Dermis blood vessel endothelial cell (primary cell): Measurements from ENCODE around the gene DHDDS. TPM values are rescaled to one million over a fixed set of nuclear protein-coding genes. Genes with fewer than 3 reads are reported as not detected.
"Not testable (repeated sequence)": the region's sequence is repeated elsewhere in the genome, so short reads cannot be mapped to it uniquely, and the experiment has no call there.

ENCODE experiments used
- DNase-seq: peaks from one replicate; pipeline ENCODE4 v3.0.0; 2010
- total RNA-seq: library from RNA; depleted of rRNA; stranded (reverse); fragments of >200 nt; gene quantifications from 2 replicates; pipeline ENCODE4 v1.2.3, GENCODE V29; 2014

DHDDS gene
- 44.9 and 64.5 TPM in 2 replicates for total RNA-seq

- peak; percentile 99 for DNase-seq
Observed at GRCh38 chr1:26431979-26432695, at the start of gene DHDDS. TSS of gene DHDDS (plus strand) at chr1:26432321. CDS start at chr1:26432946, 625 bp downstream.

- no peak for DNase-seq
Observed at GRCh38 chr1:26384076-26384475, 48.0 kb upstream of the DHDDS start.

DNA sequence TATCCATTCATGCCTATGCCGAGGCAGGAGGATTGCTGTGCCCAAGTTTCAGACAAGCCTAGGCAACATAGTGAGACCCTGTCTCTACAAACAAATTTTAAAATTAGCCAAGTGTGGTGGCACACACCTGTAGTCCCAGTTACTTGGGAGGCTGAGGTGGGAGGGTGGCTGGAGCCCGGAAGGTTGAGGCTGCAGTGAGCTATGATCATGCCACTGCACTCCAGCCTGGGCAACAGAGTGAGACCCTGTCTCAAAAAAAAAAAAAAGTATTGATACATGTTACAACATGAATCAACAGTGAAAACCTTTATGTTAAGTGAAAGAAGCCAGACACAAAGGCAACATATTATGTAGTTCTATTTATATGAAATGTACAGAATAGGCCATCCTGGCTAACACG, 47.1 kb upstream of the DHDDS start:
- not testable (repeated sequence) for DNase-seq

DNA sequence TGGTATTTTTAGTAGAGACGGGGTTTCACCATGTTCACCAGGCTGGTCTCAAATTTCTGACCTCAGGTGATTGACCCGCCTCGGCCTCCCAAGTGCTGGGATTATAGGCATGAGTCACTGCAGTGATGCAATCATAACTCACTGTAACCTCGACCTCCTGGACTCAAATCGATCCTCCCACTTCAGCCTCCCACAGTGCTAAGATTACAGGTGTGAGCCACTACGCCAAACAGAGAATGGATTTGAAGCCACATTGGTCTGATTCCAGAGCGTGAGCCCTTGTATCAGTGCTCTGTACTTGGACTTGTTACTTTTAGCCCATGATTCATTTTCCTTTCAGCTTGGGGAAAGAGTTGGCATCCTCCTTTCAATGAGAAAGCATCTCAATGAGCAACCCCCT, 44.7 kb upstream of the DHDDS start:
- DNase-seq: no peak

DNA sequence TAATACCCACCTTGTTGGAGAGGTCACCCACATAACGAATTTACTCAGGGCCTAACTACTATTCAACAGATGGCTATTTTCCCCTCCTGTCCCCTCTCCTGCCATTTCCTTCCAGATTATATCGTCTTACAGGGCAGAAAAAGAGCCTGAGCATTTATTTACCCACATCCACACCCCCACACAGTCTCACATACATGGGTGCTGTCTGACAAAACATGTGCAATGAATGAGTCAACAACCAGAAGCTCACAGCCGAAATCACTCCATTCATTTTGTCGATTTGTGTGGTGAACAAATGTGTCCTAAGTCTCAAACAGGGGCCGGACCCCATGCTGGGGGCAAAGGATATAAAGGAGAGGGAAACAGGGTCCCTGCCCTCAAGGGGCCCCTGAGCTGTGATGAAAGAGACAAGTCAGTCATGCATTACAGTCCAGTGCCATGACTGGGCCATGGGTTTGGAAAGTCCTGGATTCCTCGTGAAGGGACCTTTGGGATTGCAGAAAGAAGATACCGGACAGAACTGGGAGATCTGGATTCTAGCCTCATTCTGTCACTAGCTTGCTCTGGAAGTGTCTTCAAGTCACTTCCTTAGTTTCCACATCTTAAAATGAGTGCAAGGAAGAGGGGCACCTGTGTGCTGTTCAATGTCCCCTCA, 43.2 kb upstream of the DHDDS start:
- no peak for DNase-seq

DNA sequence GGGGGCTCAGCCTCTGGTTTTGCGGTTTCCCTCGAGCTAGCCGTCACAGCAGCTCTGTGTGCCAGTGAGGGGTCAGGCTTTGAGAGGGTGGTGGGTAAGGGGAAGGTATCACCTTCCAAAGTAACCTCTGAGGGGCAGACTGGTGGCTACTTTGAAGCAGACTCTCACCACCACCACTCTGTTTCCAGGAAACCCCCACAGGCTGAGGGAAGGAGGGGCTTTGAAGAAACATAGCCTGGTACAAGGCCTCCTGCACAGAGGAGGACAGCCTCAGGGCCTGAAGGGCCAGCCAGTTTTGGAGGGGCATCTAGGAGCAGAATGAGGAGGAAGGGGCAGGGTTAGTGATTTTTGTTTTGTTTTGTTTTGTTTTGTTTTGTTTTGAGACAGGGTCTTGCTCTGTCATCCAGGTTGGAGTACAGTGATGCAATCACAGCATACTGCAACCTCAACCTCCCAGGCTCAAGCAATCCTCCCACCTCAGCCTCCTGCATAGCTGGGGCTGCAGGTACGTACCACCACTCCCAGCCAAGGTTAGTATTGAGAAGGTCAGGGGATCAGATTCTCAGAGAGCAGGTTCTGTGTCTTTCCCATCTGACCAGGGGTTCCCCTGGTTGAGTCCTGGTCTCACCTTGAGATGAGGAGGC, 42.4 kb upstream of the DHDDS start:
- DNase-seq: no peak

GRCh38 chr1:26391450-26391849, 40.7 kb upstream of the DHDDS start:
- DNase-seq: peak; percentile 63

GRCh38 chr1:26395754-26396153, 36.4 kb upstream of the DHDDS start:
- no peak for DNase-seq

GRCh38 chr1:26399034-26399433, 33.1 kb upstream of the DHDDS start:
- no peak for DNase-seq

DNA sequence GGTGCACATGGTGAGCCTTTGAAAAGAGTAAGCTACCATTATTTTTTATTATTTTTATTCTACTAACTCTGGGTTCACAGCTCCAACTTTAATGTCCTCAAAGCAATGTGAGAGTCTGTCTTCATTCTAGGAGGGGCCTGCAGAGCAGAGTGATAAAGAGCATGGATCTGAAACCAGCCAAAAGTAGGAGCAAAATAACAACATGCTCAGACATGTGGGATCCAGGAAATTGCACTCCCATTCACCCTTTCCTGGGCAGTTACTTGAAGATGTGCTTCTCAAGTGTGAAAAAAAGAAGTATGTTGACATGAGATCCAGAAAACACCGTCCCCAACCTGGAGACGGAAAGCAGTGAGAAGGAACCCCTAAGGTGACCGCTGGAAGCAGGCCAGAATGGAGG, 30.2 kb upstream of the DHDDS start:
- no peak for DNase-seq

GRCh38 chr1:26403656-26404055, 28.5 kb upstream of the DHDDS start:
- no peak for DNase-seq

GRCh38 chr1:26404641-26405040, 27.5 kb upstream of the DHDDS start:
- no peak for DNase-seq

DNA sequence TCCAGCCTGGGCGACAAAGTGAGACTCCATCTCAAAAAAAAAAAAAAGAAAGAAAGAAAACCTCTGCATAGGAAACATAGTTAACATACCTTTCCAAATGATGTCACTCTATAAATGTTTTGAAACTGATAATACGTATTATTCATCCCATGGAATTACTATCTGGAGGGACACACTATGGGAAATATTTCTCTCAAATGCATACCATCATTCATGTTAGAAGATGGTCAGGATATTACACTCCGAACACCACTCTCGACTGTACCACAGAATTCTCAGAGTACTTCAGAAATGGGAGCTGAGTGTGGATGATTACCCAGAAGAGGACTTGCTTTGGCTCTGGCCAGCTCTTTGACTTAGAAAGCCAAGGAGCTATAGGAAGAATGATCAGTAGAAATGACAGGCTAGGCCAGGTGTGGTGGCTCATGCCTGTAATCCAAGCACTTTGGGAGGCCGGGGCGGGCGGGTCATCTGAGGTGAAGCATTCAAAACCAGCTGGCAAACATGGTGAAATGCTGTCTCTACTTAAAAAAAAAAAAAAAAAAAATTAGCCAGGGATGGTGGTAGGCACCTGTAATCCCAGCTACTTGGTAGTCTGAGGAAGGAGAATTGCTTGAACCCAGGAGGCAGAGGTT, 26.7 kb upstream of the DHDDS start:
- DNase-seq: no peak

DNA sequence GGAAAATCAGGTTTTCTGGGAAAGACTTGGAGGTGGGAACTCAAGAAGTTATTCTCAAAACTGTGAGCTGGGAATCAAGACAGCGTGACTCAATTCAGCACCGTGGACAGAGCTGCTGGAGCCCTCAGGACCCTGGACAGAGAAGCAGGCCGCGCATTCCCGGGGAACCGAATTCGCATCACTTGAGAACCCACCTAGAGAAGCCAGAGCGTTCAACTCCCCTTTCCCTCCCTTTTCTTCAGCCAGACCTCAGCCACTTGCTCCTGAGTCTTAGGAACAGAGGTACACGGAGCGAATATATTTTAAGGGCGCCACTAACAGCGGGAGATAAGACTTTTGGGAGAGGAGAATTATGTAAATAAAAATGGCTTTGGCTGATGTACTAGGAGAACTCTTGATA, 23.5 kb upstream of the DHDDS start:
- DNase-seq: peak; percentile 85

DNA sequence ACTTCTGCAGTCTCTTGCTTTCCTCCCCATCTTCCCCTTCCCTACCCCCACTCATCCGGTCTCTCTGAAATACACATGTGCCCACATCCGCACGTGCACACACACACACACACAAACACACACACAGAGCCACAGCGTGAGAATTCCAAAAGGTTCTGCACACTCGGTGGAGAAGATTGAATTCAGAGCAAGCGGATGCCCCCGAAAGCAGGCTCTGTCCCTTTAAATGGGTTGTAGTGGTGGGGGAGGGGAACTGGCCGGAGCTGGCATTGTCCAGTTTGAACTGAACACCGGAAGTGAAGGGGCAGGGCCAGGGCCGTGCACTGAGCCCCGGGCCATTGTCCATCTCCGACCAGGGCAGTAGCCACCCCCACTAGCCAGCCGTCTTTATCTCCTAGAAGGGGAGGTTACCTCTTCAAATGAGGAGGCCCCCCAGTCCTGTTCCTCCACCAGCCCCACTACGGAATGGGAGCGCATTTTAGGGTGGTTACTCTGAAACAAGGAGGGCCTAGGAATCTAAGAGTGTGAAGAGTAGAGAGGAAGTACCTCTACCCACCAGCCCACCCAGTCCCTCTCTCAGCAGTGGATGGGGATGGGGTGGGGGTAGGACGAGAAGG, 22.8 kb upstream of the DHDDS start:
- no peak for DNase-seq

DNA sequence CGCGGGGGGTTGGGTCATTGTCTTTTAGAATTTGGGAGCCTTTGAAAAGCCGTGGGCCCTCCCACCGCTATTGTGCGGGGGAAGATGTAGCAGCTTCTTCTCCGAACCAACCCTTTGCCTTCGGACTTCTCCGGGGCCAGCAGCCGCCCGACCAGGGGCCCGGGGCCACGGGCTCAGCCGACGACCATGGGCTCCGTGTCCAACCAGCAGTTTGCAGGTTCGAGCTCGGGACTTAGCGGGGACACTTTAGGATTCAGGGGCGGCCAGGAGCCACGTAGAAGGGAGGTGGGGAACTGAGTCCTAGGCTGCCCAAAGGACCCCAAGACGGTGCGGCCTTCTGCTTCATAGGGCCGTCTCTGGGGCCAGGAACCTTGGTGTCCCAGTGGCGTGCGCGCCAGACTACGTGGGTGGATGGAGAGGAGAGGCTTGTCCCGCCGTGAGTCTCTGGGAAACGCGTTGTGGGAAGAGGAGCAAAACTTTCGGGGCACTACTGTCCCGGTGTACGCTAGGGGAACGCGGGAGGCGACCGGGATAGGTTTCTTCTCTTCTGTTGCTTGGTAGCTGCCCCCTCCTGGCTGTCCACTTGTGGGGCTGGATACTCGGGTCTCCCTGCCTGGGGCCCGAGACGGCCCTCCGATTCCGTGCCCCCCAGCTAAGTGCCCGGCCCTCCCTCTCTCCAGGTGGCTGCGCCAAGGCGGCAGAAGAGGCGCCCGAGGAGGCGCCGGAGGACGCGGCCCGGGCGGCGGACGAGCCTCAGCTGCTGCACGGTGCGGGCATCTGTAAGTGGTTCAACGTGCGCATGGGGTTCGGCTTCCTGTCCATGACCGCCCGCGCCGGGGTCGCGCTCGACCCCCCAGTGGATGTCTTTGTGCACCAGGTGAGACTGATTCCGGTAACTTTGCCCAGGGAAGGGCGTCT, 21.2 kb upstream of the DHDDS start, which contains the start of gene LIN28A:
TSS of gene LIN28A (plus strand) at position 112 of the 918 bp plus-strand sequence. CDS start at position 187, 75 bp downstream.
- DNase-seq: no peak

GRCh38 chr1:26411624-26412074, 20.5 kb upstream of the DHDDS start:
- no peak for DNase-seq

GRCh38 chr1:26412180-26412840, 19.8 kb upstream of the DHDDS start:
- no peak for DNase-seq

DNA sequence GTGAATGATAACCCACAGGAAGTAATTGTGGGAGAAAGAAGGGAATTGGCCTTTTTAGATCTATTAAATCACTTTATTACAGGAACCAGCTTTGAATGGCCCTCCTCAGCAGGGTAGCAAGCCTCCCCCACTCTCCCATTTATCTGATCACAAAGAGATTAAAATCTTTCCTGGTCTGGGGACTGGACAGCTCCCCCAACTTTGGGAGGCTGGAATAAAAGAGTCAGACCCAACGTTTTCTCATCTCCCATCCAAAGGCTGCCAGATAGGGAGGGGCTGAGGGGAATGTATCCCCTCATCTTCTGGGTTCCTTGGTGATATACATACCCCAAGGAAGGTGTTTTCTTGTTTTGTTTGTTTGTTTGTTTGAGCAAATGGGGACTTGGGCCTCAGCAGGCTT, 19.1 kb upstream of the DHDDS start:
- DNase-seq: no peak

DNA sequence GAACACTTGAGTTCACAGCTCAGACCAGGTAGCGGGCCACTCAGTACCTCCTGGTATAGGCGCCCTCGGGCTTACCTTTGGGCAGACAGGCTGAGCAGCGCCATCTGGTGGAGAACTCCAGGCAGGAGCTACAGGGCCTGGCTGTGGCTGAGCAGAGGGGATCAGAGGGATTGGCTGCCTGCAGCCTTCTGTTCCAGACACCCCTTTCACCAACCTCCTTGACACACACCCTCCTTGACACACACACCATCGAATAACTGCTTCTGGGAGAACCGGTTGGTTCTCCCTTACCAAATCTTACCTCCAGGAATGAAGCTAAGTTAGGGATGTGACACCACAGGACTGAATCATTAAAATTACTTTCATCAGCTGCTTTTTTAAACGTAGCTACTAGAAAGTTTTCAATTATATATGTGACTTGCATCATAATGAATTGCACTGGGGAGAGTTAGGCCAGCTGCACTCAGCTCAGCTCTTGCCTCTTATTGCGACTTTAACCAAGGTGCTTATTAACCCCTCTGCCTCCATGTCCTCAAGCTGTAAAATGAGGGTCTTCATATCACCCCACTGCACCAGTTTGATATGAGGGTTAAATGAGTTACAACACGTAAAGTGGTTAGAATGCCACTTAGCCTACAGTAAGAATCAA, 14.9 kb upstream of the DHDDS start:
- DNase-seq: peak; percentile 86
